Measurements from ENCODE around the gene ADCY1. TPM values are rescaled to one million over a fixed set of nuclear protein-coding genes. Genes with fewer than 3 reads are reported as not detected.

The ADCY1 gene
- total RNA-seq, 1 donor: under 0.01 TPM

DNA sequence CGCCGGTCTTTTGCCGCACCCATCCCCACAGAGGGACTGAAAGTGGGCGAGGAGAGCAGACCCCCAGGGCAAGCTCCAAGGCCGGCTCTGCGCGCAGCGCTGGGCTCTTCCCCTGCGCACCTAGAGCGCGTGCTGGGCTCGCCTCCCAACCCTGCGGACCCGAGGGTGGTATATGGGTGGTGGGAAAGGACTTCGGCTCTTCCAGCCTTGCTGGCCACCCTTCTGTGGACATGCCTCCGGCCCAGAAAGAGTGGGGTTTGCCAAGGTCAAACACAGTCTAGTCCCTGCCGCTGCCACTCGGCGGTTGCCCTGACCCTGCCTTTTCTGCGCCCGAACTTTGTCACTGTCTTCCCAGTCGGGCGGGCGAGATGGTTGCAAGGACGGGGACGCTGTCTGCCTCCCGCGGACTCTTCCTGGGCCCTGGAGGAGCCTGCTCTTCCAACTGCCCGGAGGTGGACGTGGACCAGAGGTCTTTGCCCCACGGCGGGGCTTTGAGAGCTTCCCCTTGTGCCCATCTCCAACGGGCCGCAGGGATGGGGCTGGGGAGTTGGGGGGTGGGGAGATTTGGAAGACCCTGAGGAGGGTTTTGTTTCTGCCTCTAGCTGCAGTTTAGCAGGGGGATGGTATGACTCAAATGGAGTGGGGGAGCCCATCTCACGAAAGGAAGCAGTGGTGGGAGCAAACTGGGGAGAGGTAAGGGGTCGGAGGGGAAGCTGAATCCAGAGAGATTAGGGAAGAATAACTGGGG, 1.5 kb downstream of the ADCY1 start:
- TF ChIP-seq CTCF (IDR thresholded peaks at IDR 0.05; ENCODE audit: insufficient read depth, low read depth, low read length): no peak
- no peak overlapping the region for H3K4me3 ChIP-seq (ENCODE audit: low read depth, low read length)
- no peak for DNase-seq (ENCODE audit: low read depth)

DNA sequence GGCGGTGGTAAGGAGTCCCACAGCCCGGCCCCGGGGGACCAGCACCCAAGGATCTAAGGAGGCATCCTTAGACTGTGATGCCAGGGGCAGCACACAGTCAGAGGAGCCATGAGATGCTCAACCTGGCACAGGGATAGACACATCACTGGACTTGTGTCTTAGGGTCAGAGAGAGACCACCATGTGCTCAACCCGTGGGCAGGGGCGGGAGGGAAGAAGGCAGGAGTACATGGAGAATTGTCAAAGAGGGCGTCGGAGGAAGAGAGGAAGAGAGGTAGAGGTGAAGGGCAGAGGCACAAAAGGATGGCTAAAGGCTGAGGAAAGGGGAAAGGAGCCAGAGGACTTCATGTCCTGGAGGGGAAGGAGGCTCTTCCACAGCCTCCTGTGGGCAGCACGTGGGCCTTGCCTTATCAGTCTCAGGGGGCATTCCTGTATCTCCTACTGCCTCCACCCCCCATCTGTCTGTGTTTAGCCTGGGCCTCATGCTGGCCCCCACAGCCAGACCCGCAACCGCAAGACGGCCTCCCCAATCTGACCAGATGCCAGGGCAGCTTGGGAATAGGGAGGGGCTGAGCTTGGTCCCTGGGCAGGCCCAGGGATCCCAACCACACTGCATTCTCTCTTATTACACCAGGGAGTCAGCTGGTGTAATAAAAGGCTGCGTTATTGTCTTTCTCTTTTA, 2.2 kb downstream of the ADCY1 start:
- H3K4me3 ChIP-seq (ENCODE audit: low read depth, low read length): no peak overlapping the region
- no peak for DNase-seq (ENCODE audit: low read depth)
- TF ChIP-seq CTCF (IDR thresholded peaks at IDR 0.05; ENCODE audit: insufficient read depth, low read depth, low read length): no peak

- DNase-seq (ENCODE audit: low read depth): no peak
- H3K4me3 ChIP-seq (ENCODE audit: low read depth, low read length): no peak overlapping the region
- TF ChIP-seq CTCF (IDR thresholded peaks at IDR 0.05; ENCODE audit: insufficient read depth, low read depth, low read length): no peak
These were observed 3.9 kb downstream of the ADCY1 start for GRCh38 chr7:45578022-45578421.

GRCh38 chr7:45578467-45578866, 4.3 kb downstream of the ADCY1 start:
- no peak for TF ChIP-seq CTCF (IDR thresholded peaks at IDR 0.05; ENCODE audit: insufficient read depth, low read depth, low read length)
- H3K4me3 ChIP-seq (ENCODE audit: low read depth, low read length): no peak overlapping the region
- DNase-seq (ENCODE audit: low read depth): no peak

GRCh38 chr7:45579391-45579801, 5.2 kb downstream of the ADCY1 start:
- no peak for DNase-seq (ENCODE audit: low read depth)
- TF ChIP-seq CTCF (IDR thresholded peaks at IDR 0.05; ENCODE audit: insufficient read depth, low read depth, low read length): no peak
- no peak overlapping the region for H3K4me3 ChIP-seq (ENCODE audit: low read depth, low read length)

DNA sequence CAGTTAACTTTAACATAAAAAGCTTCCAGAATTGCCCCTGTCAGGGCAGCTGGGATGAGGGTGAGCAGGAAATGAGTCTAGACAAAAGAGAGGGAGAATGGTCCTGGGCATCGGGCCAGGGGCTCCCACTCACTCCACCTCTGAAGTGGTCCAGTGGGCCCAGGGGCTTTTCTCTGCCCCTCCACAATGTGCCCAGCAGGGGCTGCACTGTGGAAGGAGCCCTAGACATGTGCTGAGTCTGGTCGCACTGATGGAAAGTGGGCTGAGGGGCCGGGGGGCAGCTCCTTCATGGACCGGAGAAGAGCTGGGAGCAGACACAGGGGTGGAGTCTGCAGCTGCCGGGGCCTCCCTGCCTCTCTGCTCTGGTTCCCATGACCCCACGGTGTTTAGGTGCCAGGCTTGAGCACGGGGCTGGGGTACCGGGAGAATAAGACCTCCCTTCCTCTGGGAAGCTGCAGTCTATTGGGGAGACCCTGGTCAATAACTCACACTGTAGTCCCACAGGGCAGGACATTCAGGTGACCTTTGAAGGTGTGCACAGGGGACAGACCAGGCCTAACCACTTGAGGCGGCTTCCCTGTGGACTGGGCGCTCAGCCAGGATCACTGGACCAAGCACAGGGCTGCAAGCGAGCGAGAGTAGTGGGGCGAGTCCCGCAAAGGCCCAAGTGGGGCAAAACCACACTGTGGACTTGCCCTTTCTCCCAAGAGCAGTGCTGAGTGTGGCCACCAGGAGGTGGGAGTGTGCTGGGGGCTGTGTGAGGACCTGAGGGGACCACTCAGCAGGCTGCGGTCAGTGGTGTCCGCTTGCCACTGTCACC, 6.1 kb downstream of the ADCY1 start:
- peak; percentile 40 for TF ChIP-seq CTCF (IDR thresholded peaks at IDR 0.05; ENCODE audit: insufficient read depth, low read depth, low read length)
- DNase-seq (ENCODE audit: low read depth): no peak
- H3K4me3 ChIP-seq (ENCODE audit: low read depth, low read length): no peak overlapping the region
